ENCODE measurements around the gene KLHL36.
A peak's percentile ranks its signal among the peaks of the same experiment; 100 is the strongest.
"Not testable (repeated sequence)": the region's sequence is repeated elsewhere in the genome, so short reads cannot be mapped to it uniquely, and the experiment has no call there.

KLHL36 gene

GRCh38 chr16:84616515-84616914, 31.8 kb upstream of the KLHL36 start:
- peak; percentile 58 for DNase-seq (ENCODE audit: low spot score)

- DNase-seq (ENCODE audit: low spot score) = peak; percentile 34
Observed at GRCh38 chr16:84617041-84617790, 31.1 kb upstream of the KLHL36 start.

GRCh38 chr16:84617791-84618580, 30.3 kb upstream of the KLHL36 start, which contains the start of gene COTL1:
Gene COTL1 (minus strand): TSS chr16:84618078. CDS start chr16:84617914, 164 bp downstream.
- DNase-seq (ENCODE audit: low spot score) = peak; percentile 98

- peak; percentile 99 for DNase-seq (ENCODE audit: low spot score)
Observed at GRCh38 chr16:84618581-84619460, 29.5 kb upstream of the KLHL36 start.

GRCh38 chr16:84620913-84621312, 27.4 kb upstream of the KLHL36 start:
- DNase-seq (ENCODE audit: low spot score) = not testable (repeated sequence)

GRCh38 chr16:84625556-84625955, 22.8 kb upstream of the KLHL36 start:
- no peak for DNase-seq (ENCODE audit: low spot score)

- DNase-seq (ENCODE audit: low spot score) = no peak
Observed at GRCh38 chr16:84628226-84628731, 20.0 kb upstream of the KLHL36 start.

GRCh38 chr16:84629580-84629979, 18.7 kb upstream of the KLHL36 start:
- DNase-seq (ENCODE audit: low spot score) = no peak

GRCh38 chr16:84630009-84630408, 18.3 kb upstream of the KLHL36 start:
- DNase-seq (ENCODE audit: low spot score) = no peak

- no peak for DNase-seq (ENCODE audit: low spot score)
Observed at GRCh38 chr16:84630446-84631152, 17.7 kb upstream of the KLHL36 start.

- no peak for DNase-seq (ENCODE audit: low spot score)
Observed at GRCh38 chr16:84631153-84631466, 17.2 kb upstream of the KLHL36 start.

- no peak for DNase-seq (ENCODE audit: low spot score)
Observed at GRCh38 chr16:84631886-84632285, 16.4 kb upstream of the KLHL36 start.

GRCh38 chr16:84632862-84633261, 15.4 kb upstream of the KLHL36 start:
- not testable (repeated sequence) for DNase-seq (ENCODE audit: low spot score)

- no peak for DNase-seq (ENCODE audit: low spot score)
Observed at GRCh38 chr16:84633622-84634021, 14.7 kb upstream of the KLHL36 start.

- no peak for DNase-seq (ENCODE audit: low spot score)
Observed at GRCh38 chr16:84635702-84636101, 12.6 kb upstream of the KLHL36 start.

- no peak for DNase-seq (ENCODE audit: low spot score)
Observed at GRCh38 chr16:84637709-84638108, 10.6 kb upstream of the KLHL36 start.

- DNase-seq (ENCODE audit: low spot score) = no peak
Observed at GRCh38 chr16:84638231-84638806, 10.0 kb upstream of the KLHL36 start.

- DNase-seq (ENCODE audit: low spot score) = no peak
Observed at GRCh38 chr16:84640145-84640544, 8.2 kb upstream of the KLHL36 start.

- DNase-seq (ENCODE audit: low spot score) = no peak
Observed at GRCh38 chr16:84641643-84642358, 6.5 kb upstream of the KLHL36 start.

GRCh38 chr16:84643180-84643583, 5.1 kb upstream of the KLHL36 start:
- DNase-seq (ENCODE audit: low spot score) = peak; percentile 92

GRCh38 chr16:84643674-84644073, 4.6 kb upstream of the KLHL36 start:
- DNase-seq (ENCODE audit: low spot score) = no peak
